Head of caudate nucleus (tissue), 42 donors: ENCODE results near the gene LAMC2.
"Not testable (repeated sequence)": the region's sequence is repeated elsewhere in the genome, so short reads cannot be mapped to it uniquely, and the experiment has no call there.

Experiments
- DNase-seq, 42 donors: peaks; one replicate each; pipeline versions ENCODE4 v3.0.0 to v3.0.0-alpha.2; 2020 to 2021; ENCODE audit warnings: mixed read lengths in 7 of 42
- intact Hi-C: fragments of 100-400 bp; cut with DNase I; formaldehyde crosslinking; loops from one replicate; pipeline ENCODE4 v1.15.0; 2022

The LAMC2 gene

GRCh38 chr1:183247931-183248330, 61.9 kb downstream of the LAMC2 start:
- DNase-seq = no peak
- intact Hi-C loops = no loop called here

GRCh38 chr1:183248989-183249691, 63.1 kb downstream of the LAMC2 start:
- intact Hi-C loops = no loop called here
- DNase-seq = no peak

GRCh38 chr1:183249941-183250452, 63.9 kb downstream of the LAMC2 start:
- DNase-seq = no peak
- intact Hi-C loops = no loop called here

GRCh38 chr1:183251101-183251958, 65.3 kb downstream of the LAMC2 start:
- intact Hi-C loops = no loop called here
- DNase-seq = no peak

- DNase-seq = no peak
Observed at GRCh38 chr1:183251959-183252450, 65.9 kb downstream of the LAMC2 start.

GRCh38 chr1:183255073-183255472, 69.0 kb downstream of the LAMC2 start:
- intact Hi-C loops = no loop called here
- no peak for DNase-seq

More at GRCh38 chr1:183251959-183252450, 65.9 kb downstream of the LAMC2 start:
- intact Hi-C loops = no loop called here

GRCh38 chr1:183259924-183260323, 73.9 kb downstream of the LAMC2 start:
- no peak for DNase-seq
- intact Hi-C loops = no loop called here

GRCh38 chr1:183262628-183263200, 76.7 kb downstream of the LAMC2 start:
- DNase-seq = no peak
- intact Hi-C loops = no loop called here

- peak in 17 of 42 donors; percentile 10 to 67 (median 21) for DNase-seq
- intact Hi-C loops = no loop called here
Observed at GRCh38 chr1:183263886-183264602, 78.0 kb downstream of the LAMC2 start.

GRCh38 chr1:183267646-183268431, 81.8 kb downstream of the LAMC2 start:
- intact Hi-C loops = no loop called here
- no peak for DNase-seq

GRCh38 chr1:183270541-183271141, 84.6 kb downstream of the LAMC2 start:
- DNase-seq = no peak
- intact Hi-C loops = loop anchor here (10.0 kb wide), 1 partner anchor 274 kb away; no protein-coding TSS in a partner anchor

GRCh38 chr1:183272390-183272848, 86.4 kb downstream of the LAMC2 start:
- intact Hi-C loops = loop anchor here (10.0 kb wide), 1 partner anchor 272 kb away; no protein-coding TSS in a partner anchor
- no peak for DNase-seq

GRCh38 chr1:183273300-183273699, 87.2 kb downstream of the LAMC2 start:
- no peak for DNase-seq
- intact Hi-C loops = loop anchor here (10.0 kb wide), 1 partner anchor 272 kb away; no protein-coding TSS in a partner anchor

- intact Hi-C loops = loop anchor here (10.0 kb wide), 1 partner anchor 271 kb away; no protein-coding TSS in a partner anchor
- DNase-seq = not testable (repeated sequence)
Observed at GRCh38 chr1:183273984-183274383, 87.9 kb downstream of the LAMC2 start.

GRCh38 chr1:183274836-183275235, 88.8 kb downstream of the LAMC2 start:
- no peak for DNase-seq
- intact Hi-C loops = loop anchor here (10.0 kb wide), 1 partner anchor 270 kb away; no protein-coding TSS in a partner anchor

GRCh38 chr1:183275322-183275721, 89.3 kb downstream of the LAMC2 start:
- intact Hi-C loops = loop anchor here (10.0 kb wide), 1 partner anchor 269 kb away; no protein-coding TSS in a partner anchor
- DNase-seq = no peak

GRCh38 chr1:183276386-183277080, 90.5 kb downstream of the LAMC2 start:
- no peak for DNase-seq
- intact Hi-C loops = loop anchor here (10.0 kb wide), 1 partner anchor 268 kb away; no protein-coding TSS in a partner anchor
